ENCODE data around the gene TBC1D32.
"Not testable (repeated sequence)": the region's sequence is repeated elsewhere in the genome, so short reads cannot be mapped to it uniquely, and the experiment has no call there.

The TBC1D32 gene, protein sequence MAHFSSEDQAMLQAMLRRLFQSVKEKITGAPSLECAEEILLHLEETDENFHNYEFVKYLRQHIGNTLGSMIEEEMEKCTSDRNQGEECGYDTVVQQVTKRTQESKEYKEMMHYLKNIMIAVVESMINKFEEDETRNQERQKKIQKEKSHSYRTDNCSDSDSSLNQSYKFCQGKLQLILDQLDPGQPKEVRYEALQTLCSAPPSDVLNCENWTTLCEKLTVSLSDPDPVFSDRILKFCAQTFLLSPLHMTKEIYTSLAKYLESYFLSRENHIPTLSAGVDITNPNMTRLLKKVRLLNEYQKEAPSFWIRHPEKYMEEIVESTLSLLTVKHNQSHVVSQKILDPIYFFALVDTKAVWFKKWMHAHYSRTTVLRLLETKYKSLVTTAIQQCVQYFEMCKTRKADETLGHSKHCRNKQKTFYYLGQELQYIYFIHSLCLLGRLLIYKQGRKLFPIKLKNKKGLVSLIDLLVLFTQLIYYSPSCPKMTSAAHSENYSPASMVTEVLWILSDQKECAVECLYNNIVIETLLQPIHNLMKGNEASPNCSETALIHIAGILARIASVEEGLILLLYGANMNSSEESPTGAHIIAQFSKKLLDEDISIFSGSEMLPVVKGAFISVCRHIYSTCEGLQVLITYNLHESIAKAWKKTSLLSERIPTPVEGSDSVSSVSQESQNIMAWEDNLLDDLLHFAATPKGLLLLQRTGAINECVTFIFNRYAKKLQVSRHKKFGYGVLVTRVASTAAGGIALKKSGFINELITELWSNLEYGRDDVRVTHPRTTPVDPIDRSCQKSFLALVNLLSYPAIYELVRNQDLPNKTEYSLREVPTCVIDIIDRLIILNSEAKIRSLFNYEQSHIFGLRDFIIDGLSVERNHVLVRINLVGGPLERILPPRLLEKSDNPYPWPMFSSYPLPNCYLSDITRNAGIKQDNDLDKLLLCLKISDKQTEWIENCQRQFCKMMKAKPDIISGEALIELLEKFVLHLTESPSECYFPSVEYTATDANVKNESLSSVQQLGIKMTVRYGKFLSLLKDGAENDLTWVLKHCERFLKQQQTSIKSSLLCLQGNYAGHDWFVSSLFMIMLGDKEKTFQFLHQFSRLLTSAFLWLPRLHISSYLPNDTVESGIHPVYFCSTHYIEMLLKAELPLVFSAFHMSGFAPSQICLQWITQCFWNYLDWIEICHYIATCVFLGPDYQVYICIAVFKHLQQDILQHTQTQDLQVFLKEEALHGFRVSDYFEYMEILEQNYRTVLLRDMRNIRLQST

DNA sequence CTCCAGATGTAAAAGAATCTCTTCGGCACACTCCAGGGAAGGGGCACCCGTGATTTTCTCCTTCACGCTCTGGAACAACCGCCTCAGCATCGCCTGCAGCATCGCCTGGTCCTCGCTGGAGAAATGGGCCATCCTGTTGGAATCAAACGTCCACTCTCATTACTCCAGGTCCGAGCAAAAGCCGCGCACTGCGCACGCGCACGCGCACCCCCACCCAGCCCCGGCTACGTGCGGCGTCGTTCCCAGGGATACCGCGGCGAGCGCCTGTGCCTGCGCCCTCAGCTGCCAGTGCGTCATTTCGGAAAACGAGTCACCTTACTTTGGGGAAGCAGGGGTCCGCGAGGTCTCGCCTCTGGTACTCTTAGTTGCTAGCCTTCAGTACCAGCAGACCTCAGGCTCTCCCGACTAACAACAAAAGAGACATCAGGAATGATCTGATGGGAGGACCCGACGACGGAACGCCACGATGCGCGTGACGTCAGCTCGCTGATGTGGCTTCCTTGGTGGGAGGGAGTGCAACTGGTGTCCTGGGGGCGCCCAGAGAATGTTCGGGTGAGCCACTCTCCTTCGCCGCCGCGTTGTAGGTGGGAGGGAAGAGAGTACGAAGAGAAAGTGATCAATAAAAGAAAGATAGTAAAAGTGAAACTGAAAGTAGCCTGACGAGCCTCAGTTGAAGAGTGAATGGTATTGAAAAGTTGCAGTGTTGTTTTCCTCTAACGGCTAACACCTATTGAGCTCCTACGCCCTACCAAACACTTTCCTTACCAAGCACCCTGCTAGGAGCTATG lies at the start of gene TBC1D32:
TSS of gene TBC1D32 (minus strand) at position 182 of the 788 bp plus-strand sequence. CDS start at position 132, 50 bp downstream.
- DNase-seq: peak; percentile 70

DNA sequence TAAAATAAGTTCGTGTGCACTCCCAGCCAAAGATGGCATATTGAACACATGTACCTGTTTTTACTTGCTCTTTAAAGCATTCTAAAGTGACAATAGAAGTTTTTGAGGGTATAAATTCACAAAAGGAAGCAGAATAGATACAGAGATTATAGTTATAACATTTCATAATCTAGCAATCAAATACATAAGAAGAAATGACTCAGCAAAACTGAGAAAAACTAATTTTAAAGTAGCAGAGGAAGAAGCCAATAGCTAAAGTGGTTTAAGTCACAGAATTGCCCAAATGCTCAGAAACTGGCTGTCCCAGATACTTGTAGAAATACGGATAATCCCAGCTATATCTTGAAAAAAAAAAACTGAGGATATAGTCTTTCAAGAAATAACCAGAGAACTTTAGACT lies 49.2 kb upstream of the TBC1D32 start:
- DNase-seq: no peak

DNA sequence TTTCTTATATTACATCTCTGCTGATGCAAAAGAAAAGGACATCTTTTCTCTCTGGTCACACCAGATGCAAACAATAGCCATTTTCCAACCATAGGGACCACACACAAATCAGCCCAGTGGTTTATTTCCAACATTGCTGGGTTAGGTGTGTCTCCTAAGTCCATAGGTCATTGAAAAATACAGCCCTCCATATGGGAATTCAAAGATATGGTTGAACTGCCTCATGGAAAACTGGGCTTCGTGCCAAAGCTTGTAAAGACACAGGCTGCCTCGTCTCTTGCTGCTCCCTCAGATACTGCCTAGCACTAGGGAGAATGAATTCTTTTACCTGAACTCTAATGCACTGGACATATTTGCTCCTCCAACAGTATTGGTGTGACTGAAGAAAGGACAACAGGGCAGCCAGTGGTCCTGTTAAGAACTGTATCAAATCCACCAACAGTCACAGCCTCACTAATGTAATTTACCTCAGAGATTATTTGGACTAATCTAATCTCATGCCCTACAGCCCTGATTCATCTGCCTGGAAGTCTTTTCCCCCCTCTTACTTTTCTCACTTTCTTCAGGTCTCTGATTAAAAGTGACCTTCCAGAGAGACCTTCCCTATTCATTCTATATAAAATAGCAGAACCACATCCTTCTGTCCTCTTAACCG lies 48.3 kb upstream of the TBC1D32 start:
- no peak for DNase-seq

DNA sequence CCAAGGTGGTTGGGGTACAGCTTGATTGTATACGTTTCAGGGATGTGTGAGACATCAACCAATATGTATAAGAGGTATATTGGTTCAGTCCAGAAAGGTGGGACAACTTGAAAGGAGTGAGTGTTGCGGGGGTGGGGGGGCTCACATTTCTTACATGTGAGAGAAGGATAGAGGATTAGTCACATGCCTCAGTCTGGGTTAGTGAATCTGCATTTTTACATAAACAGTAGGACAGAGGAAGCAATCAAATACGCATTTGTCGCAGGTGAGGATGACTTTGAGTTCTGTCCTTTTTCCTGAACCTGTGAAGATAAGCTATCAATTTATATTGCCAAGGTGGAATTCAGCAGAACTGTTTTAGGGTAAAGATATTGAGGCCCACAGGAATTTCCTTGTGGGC lies 42.1 kb upstream of the TBC1D32 start:
- no peak for DNase-seq

DNA sequence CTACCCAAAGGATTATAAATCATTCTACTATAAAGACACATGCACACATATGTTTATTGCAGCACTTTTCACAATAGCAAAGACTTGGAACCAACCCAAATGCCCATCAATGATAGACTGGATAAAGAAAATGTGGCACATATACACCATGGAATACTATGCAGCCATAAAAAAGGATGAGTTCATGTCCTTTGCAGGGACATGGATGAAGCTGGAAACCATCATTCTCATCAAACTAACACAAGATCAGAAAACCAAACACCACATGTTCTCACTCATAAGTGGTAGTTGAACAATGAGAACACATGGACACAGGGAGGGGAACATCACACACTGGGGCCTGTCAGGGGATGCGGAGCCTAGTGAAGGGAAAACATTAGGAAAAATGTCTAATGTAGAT lies 39.9 kb upstream of the TBC1D32 start:
- not testable (repeated sequence) for DNase-seq

DNA sequence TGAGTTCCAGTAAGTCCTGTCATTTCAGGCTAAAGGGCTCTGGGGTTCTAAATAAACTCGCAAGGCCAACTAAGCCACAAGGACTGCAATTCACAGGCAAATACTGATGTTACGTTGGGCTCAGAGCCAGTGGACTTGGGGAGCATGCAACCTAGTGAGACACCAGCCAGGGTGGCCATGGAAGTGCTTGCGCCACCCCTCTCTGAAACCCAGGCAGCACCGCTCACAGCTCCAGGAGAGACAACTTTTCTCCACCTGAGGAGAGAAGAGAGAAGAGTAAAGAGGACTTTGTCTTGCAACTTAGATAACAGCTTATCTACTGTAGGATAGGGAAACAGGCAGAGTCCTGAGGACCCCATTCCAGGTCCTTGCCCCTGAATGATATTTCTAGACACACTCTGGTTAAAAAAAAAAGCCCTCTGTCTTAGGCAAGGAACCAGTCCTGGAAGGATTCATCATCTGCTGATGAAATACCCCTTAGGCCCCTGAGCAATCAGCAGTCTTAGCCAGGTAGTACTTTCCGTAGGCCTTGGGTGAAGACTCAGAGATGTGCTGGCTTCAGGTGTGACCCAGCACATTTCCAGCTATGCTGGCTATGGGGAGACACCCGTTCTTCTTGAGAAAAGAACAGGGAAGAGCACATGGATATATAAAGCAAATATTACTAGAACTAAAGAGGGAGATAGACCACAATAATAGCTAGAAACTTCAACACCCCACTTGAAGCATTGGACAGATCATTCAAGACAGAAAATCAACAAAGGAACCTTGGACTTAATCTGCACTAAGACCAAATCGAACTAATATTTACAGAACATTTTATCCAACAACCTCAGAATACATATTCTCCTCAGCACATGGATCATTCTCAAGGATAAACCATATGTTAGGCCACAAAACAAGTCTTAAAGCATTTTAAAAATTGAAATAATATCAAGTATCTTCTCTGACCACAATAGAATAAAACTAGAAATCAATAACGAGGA lies 31.5 kb upstream of the TBC1D32 start:
- DNase-seq: no peak

DNA sequence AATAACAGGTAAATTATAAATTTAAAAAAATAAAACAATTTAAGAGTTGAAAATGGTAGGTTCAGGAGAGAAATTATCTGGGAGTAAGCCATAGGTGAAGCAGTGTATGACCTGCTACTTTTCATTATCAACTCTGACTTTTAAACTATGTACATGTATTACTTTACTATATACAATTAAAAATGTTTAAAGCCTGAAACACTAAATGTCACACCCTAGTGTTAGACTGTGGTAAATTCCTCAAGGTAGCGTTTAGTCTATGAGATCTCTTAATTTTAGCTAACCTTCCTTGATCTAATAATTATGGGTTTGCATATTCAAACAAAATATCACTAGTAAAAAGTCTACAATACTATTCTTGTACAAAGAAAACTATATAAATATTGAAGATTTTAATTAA lies 22.3 kb upstream of the TBC1D32 start:
- DNase-seq: no peak

DNA sequence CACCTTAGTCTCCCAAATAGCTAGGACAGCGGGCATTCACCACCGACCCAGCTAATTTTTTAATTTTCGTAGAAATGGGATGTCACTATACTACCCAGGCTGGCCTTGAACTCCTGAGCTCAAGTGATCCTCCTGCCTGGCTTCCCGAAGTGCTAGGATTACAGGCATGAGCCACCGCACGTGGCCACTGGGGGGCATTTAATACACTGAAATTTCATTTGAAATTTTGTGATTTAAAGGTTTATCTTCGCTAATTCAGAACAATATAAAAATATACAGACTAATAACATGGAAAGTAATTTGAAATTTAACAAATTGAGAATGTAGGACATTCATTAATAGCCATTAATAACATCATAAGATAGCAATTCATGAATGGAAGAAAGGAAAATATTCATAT lies 20.5 kb upstream of the TBC1D32 start:
- no peak for DNase-seq

DNA sequence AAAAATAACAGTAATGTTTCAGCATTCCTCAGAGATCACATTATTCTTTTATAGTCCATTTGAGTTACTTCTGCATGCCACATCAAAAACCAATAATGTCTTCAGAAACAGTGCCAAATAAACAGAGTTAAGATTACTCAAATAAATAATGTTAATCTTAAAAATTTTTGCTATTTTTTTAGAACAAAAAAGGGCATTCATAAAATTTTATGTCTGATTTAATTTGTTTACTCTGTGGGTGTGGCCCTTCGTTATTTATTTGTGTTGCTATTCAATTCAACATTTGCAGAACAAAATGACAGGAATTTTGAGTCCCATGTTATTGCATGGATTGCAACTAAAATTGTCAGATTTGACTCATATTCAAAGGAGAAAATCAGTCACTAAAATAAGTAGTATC lies 18.7 kb upstream of the TBC1D32 start:
- no peak for DNase-seq

DNA sequence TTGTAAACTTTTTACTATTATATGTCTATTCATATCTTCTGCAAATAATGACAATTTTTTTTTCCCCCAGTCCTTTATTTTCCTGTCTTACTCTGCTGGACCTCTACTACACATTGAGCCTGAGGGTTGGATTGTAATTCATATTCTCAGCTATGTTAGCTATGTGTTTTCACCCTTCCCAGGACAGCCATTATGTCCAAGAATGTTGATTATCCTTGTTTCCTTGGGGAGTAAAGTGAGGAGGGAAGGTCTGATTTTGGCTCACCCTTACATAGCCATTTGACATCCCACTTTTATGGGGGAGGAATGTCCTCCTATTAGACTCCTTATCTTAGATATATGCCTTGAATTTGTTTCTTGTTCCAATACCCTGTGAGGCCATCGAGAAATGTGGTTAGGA lies 17.6 kb upstream of the TBC1D32 start:
- no peak for DNase-seq

DNA sequence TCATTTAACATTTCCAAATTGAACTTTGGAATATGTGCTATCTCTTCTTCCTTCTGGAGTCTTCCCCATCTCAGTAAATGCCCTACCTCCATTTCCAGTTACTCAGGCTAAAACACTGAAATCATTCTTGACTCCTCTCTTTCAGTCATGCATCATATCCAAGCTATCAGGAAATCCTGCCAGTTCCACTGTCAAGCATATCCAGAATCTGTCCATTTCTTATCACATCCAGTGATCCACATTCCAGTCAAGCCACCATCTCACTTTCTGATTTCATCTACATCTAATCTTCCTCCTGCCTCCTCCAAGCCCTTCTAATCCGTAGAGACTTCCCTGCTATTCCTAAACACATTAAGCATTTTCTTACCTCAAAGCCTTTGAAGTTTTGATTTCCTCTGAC lies 15.3 kb upstream of the TBC1D32 start:
- no peak for DNase-seq

DNA sequence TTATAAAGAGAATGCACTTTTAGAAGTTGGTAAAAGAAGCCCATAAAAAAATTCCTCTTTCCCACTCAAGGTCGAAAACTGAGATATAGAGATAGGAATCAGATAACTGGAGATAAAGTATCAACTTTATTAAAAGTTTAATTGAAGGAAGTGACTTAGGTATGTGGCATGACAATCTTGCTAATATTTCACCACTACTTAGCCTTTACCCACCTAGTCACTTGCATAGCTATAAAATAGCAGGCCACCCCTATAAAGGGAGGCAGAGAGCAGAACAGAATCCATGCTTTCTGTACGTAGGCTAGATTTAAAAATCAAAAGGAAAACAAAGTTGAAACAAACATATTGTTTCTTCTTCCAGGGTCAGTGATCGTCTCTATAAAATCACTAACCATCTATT lies 13.2 kb upstream of the TBC1D32 start:
- no peak for DNase-seq

DNA sequence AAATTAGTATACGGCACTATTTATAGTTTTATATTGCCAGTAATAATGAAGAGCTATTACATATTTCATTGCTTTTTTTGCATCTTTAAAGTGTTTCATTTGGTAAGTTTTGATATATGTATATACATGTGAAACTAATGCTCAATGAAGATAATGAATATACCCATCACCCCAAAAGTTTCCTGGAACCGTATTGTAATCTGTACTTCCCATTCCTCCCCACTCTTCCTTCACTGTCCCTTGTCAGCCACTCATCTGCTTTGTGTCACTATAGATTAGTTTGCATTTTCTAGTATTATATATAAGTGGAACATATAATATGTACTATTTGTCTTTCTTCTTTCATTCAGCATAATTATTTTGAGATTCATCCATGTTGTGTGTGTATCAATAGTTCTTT lies 10.3 kb upstream of the TBC1D32 start:
- DNase-seq: no peak

DNA sequence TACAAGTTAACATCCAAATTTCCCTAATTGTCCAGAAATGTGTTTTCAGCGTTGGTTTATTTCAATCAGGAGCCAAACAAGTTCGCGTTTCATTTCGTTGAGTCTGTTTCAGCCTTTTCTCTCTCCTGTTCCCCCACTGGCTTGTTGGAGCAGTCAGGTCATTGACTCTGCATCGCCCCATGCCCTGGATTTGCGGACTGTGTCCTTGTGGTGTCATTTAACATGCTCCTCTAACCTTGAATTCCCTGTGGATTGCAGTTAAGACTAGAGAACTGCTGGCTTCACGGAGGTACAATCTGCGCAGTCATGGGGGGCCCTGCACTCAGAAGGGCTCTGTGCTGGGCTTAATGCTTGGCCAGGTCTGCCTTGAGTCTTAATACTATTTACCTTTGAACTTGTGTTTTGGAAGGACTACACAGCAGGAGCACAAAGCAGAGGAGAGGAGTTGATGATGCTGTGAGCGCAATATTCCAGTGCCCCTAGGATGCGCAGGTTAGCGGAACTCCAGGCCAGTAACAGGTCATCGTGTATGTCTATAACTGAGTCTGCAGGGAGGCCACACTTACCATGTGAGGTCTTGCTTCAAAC lies 5.5 kb upstream of the TBC1D32 start:
- DNase-seq: no peak

DNA sequence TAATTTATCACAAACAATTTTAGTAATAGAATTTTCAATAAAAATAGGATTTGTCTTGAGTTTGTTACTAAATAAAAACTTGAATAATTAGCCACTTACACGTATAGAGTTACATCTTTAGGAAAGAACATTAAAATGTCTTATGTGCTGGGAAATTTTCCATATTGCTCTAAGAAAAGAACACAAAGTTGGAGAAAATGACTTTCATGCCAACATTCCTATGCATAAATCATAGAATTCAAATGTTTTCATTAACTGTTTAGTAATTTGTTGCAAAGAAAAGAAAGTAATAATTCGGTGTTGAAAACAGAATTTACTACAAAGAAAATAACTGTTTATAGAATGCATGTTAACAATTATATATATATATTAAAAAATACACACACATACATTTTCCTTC lies 4.7 kb upstream of the TBC1D32 start:
- DNase-seq: no peak

DNA sequence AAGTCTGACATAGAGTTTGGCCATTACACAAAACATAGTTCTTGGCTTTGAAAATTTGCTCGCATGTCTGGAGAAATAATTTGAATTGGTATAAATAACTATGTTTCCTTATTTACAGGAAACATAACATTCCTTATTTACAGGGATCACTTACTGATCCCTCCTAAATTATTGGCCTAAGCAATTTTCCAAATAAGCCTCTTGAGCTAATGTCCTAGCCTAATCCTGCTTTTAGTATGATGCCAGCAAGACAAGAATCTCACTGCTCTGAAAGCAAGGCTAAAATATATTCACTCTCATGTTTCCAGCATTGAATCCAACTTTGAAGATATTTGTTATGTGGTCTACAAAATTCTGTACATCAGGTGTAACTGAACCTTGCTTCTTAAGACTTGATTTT lies 4.1 kb upstream of the TBC1D32 start:
- no peak for DNase-seq

DNA sequence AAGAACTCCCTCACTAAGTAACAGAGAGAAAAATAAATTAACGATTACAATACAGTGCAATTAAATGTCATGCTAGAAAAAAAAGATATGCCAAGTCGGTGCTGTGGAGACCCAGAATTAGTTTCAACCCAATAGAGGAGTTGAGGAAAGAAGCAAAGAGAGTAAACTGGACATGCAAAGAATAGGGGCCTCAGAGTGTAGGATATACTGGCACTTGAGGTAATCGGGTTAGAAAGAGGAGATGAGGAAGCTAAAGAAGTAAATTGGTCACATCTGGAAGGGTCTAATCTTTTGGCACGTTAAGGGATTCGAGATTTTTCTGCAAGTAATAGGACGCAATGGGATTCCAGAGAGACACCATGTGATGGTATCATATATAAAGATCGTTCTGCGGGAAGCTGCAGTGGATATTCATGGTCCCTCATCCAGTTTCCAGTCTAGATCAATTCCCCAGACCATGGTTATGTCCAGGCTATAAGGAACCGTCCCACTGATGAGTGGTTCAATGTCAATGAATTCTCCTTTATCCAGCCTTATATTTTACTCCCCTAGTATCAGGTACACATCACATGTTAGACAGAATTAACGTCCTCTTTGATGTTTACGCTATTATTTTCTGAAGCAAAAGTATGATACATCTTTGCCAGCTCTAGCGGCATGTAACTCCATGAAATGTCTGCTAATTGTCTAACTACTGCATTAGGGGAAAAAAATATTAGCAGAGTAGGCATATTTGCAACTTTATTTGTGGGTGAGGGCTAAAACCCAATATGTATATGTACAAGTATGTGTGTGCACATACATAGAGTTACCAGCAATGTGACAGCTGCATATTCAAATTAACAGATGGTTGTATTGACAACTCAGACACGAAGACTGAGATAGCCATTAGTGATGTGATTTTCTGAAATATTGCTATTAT lies 1.1 kb upstream of the TBC1D32 start:
- DNase-seq: no peak

DNA sequence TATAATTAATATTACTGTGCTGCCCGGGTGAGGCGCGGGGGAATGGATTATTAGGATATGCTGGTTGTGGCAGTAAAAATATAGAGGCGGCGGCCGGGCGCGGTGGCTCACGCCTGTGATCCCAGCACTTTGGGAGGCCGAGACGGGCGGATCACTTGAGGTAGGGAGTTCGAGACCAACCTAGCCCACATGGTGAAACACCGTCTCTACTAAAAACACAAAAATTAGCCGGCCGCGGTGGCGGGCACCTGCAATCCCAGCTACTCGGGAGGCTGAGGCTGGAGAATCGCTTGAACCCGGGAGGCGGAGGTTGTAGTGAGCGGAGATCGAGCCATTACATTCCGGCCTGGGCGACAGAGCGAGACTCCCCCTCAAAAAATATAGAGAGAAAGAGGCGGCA lies 586 bp downstream of the TBC1D32 start:
- DNase-seq: not testable (repeated sequence)

DNA sequence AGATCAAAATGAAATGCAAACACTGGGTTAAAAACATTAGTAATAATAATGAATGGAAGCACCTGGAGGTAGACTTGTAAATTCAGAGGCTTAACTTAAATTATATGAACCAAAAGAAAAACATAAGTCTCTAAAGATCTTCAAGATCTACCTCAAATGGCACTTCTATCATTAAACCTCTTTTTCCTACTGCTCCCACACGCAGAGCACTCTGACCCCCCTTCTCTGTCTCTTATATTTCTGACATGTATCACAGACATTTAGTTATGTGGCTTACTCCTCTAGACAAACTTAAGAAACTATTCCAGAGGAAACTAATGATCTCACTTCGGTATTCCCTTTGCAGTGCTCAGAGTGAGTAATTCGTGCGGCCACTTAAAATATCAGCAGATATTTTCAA lies 1.1 kb downstream of the TBC1D32 start:
- DNase-seq: no peak
